IPS DF 6.9 (cell line): ENCODE measurements around the gene ZDHHC11.
"Not testable (repeated sequence)": the region's sequence is repeated elsewhere in the genome, so short reads cannot be mapped to it uniquely, and the experiment has no call there.

Source experiments
- DNase-seq: peaks from one replicate; pipeline ENCODE4 v3.0.0-alpha.2; 2013; ENCODE audit warnings: low read depth, low spot score
- H3K27ac ChIP-seq: one replicate; pipeline ENCODE4 v1.5.1; 2013; ENCODE audit warnings: low read length, control low read depth
- H3K27me3 ChIP-seq: 2 replicates; pipeline ENCODE4 v1.6.1; 2013; ENCODE audit warnings: mild to moderate bottlenecking, low read length; ENCODE audit not compliant: control insufficient read depth, insufficient read depth
- H3K36me3 ChIP-seq: 2 replicates; pipeline ENCODE4 v1.6.1; 2013; ENCODE audit warnings: low read length; ENCODE audit not compliant: control insufficient read depth, insufficient read depth
- H3K4me1 ChIP-seq: 2 replicates; pipeline ENCODE4 v1.6.1; 2013; ENCODE audit warnings: low read length; ENCODE audit not compliant: control insufficient read depth, insufficient read depth
- H3K4me3 ChIP-seq: 2 replicates; pipeline ENCODE4 v1.5.1; 2013; ENCODE audit warnings: mild to moderate bottlenecking, low read length
- H3K9me3 ChIP-seq: 2 replicates; pipeline ENCODE4 v1.6.1; 2013; ENCODE audit warnings: low read length, inconsistent platforms; ENCODE audit not compliant: control insufficient read depth, insufficient read depth
- WGBS: extraction: QIAGEN DNeasy Blood & Tissue Kit; methylation state at CpG from one replicate; pipeline ENCODE4 v1.1.7; 2013; ENCODE audit warnings: mixed read lengths, missing lambda C conversion rate; ENCODE audit not compliant: insufficient read length, insufficient coverage; 5-methylcytosine and 5-hydroxymethylcytosine counted together

Gene ZDHHC11

DNA sequence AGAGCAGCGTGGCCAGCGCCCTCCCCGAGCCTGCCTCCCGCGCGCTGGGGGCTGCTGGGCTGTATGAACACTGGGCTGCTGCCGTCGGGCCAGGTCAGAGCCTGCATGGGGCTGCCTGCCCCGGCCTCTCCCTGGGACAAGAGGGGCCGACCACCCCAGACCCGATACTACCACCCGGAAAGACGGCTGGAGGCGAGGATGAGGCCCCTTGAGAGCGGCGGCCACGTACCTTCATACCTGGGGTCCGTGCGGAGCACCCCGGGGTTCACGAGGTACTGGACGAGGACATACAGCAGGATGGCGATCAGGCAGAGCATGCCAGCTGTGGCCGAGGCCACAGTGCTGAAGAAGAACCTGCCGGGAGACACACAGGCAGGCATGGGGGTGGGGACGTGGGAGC, 7.4 kb downstream of the ZDHHC11 start:
- not testable (repeated sequence) for H3K4me3 ChIP-seq, H3K4me1 ChIP-seq, H3K36me3 ChIP-seq, DNase-seq, H3K9me3 ChIP-seq, H3K27ac ChIP-seq, H3K27me3 ChIP-seq
- no CpG with 5 or more reads among the region's 26 CpGs for WGBS

DNA sequence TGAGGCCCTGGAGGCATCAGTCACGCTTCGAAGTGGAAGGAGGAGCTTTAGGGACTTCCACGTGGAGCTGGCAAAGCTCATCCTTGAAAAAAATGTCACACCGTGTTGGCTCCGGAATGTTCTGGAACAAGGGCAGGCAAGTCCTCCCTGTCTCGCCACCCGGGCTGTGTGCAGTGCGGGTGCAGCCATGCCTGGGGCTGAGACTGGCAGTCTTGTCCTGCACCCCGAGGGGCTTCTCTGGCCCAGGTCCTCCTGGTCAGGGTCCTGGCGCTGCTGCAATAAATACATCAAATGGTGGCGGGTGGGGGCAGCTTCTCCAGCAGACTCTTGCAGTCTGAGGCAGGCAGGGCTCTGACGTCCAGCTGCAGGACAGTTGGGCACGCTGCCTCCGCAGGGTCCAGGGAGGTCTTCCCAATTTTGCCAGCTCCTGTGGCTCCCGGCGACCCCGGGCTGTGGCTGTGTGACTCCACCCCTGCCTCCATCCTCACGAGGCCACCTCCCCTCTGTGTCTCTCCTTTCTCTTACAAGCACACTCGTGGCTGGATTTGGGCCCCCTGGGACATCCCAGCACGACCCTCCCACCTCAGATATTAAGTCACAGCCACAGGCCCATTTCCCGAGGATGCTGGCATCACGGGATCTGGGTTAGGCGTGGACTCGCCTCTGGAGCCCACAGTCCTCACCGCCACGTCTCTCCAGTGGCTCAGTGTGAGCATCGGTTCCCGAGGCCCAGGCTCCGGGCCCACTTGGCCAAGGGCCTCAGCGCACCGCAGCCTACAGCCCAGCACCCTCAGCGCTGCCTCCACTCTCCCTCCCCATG, 8.2 kb downstream of the ZDHHC11 start:
- WGBS = no CpG with 5 or more reads among the region's 32 CpGs
- not testable (repeated sequence) for H3K27me3 ChIP-seq, H3K36me3 ChIP-seq, DNase-seq, H3K9me3 ChIP-seq, H3K4me3 ChIP-seq, H3K4me1 ChIP-seq, H3K27ac ChIP-seq

DNA sequence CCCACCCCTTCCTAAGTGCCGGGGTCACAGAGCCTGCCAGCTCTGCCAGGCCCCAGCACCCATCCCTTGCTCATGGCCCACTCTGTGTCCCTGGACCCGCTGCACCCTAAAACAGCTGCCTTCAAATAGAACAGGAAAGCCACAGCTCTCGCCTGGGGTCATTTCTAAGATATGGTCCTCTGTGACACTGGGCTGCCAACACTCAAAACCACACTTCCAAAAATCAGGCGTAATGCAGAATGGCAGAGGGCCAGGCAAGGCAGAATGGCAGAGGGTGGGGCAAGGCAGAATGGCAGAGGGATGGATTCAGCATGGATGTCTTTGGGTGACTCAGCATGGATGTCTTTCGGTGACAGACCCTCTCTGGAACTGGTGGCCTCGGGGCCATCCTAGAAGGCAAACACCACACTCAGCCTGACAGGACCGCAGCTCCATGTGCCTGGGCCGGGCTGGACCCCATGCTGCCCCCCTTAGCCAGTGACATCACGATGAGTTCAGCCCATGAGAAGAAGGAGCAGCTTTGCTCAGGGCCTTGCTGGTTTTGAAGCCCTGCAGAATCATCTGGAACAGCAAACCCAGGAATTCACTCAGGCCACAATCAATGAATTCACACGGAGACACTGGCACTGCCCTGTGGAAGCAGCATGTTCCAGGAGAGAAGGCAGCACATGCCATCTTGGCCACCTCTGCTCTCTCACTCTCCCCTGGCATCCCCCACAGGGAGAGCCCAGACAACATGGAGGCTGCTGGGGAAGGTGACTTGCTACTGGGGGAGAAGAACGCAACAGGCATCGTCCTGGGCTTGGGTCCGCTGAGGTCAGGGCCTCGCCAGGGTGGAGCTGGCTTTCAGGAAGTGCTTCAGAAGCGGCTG, 9.0 kb downstream of the ZDHHC11 start:
- not testable (repeated sequence) for H3K4me1 ChIP-seq, H3K36me3 ChIP-seq, DNase-seq, H3K9me3 ChIP-seq, H3K27ac ChIP-seq, H3K4me3 ChIP-seq, H3K27me3 ChIP-seq
- no CpG with 5 or more reads among the region's 15 CpGs for WGBS

DNA sequence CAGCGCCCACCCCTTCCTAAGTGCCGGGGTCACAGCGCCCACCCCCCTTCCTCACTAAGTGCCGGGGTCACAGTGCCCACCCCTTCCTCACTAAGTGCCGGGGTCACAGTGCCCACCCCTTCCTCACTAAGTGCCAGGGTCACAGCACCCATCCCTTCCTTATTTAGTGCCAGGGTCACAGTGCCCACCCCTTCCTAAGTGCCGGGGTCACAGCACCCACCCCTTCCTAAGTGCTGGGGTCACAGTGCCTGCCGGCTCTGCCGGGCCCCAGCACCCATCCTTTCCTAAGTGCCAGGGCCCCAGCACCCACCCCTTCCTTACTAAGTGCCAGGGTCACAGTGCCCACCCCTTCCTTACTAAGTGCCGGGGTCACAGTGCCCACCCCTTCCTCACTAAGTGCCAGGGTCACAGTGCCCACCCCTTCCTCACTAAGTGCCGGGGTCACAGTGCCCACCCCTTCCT, 9.8 kb downstream of the ZDHHC11 start:
- not testable (repeated sequence) for DNase-seq, H3K4me1 ChIP-seq, H3K36me3 ChIP-seq, H3K4me3 ChIP-seq, H3K27me3 ChIP-seq, H3K27ac ChIP-seq, H3K9me3 ChIP-seq
- no CpG with 5 or more reads among the region's 10 CpGs for WGBS

DNA sequence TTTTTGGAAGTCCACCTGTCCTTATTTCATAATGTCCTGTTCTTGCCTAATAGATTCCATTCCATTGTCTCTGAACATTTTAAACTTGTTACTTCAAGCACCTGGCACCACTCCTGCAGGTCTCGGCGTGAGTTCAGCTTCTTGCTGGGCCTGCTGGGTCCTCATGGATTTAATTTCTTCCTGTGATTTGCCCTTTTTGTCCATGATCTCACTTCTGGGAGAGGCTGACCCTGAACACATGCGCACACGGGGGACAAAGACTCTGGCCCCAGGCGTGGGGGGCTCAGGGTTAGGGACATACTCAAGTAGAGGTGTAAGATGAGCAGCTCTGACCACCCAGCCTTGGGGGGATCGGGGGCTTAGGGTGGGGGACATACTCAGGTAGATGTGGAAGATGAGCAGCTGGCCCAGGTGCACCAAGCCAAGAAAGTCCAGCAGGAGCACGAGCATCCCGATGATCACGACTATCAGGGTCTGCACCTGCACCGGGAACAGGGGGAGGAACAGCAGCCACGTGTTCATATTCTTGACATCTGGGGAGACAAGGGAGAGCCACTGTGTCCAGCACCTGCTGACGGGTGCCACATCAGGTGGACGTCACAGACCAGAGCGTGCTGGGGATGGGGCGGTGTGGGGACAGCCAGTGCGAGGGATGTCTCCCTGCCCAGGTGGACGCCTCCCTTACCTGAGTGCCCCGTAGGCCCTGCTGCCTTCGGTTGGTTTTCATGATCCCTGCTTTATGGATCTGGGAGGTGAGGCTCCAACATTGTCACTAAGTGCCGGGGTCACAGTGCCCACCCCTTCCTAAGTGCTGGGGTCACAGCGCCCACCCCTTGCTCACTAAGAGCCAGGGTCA, 10.4 kb downstream of the ZDHHC11 start:
- not testable (repeated sequence) for H3K4me1 ChIP-seq, H3K9me3 ChIP-seq, DNase-seq

DNA sequence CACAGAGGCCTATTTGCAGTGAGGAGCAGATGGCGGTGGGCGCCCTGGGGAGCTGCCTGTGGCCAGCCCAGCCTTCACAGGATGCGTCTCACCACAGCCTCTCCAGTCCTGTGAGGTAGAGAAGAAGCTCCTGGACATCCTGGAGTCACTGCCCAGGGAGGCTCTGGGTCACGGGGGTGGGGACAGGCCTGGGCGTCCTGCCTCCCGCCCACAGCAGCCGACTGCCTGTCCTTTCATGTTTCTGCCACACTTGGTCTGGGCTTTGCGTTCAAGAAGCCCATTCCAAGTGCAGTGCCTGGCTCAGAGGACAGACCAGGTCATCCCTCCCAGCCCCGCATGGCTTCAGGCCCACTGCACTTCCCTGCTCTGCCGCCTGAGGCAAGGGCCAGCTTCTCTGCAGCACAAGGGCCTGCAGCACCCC, 12.3 kb downstream of the ZDHHC11 start:
- not testable (repeated sequence) for H3K9me3 ChIP-seq, H3K36me3 ChIP-seq, H3K4me1 ChIP-seq, H3K27ac ChIP-seq, DNase-seq, H3K4me3 ChIP-seq, H3K27me3 ChIP-seq
- no CpG with 5 or more reads among the region's 10 CpGs for WGBS

More for the DNA sequence above, 10.4 kb downstream of the ZDHHC11 start:
- no CpG with 5 or more reads among the region's 21 CpGs for WGBS
- not testable (repeated sequence) for H3K4me3 ChIP-seq, H3K27ac ChIP-seq, H3K27me3 ChIP-seq, H3K36me3 ChIP-seq

DNA sequence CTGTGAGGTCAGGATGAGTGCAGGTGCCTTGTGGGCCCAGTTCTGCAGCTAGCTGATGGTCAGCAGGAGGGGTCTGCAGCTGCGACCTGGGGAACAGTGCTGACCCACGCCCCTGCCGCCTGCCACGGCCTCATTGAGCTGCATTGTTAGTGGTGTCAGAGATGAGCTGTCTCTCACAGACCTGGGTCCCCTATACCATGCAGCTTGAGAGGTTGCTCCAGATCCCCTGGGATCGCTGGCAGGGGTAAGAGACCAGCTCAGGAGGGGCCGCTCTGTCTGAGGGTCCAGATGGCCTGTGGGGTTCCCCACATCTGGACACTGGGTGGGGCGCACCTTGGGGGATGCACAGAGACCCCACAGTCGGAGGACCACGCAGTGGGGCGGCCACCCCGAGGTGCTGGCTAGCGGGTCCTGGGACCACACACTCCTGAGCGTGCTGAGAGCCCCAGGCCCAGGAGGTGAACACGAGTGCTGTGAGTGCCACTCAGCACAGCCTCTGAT, 13.1 kb downstream of the ZDHHC11 start:
- not testable (repeated sequence) for H3K9me3 ChIP-seq, DNase-seq, H3K4me1 ChIP-seq, H3K27me3 ChIP-seq, H3K4me3 ChIP-seq, H3K27ac ChIP-seq, H3K36me3 ChIP-seq
- no CpG with 5 or more reads among the region's 14 CpGs for WGBS

DNA sequence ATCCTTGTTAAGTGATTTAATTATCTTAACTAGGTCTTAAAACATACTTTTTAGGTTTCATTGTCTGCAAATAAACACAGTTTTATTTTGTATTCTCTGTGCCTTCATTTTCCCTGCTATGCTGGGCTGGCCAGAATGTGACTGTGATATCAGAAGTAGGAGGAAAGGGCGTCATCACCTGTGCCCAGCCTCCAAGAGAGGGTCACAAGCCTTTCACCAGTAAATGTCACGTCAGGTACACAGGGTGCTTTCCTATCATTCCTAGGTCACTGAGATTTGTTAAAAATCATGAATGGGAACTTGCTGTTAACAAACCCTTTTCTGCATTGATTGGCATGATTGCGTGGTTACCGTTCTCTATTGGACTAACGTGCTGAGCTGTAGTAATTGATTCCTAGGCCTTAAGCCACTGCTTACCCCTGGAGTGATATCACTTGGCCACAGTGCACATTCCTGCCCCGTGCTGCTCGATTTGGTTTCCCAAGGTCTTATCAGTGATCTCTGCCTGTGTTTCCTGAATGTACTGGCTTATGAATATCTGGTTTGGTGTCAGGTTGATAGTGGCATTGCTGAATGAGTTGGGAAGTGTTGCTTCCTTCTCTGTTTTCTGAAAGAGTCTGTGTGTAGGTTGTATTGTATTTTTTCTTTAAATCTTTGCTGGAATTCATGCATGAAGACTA, 14.7 kb downstream of the ZDHHC11 start:
- H3K36me3 ChIP-seq, H3K27ac ChIP-seq, DNase-seq, H3K27me3 ChIP-seq, H3K9me3 ChIP-seq, H3K4me3 ChIP-seq, H3K4me1 ChIP-seq: not testable (repeated sequence)
- WGBS = no CpG with 5 or more reads among the region's 7 CpGs

DNA sequence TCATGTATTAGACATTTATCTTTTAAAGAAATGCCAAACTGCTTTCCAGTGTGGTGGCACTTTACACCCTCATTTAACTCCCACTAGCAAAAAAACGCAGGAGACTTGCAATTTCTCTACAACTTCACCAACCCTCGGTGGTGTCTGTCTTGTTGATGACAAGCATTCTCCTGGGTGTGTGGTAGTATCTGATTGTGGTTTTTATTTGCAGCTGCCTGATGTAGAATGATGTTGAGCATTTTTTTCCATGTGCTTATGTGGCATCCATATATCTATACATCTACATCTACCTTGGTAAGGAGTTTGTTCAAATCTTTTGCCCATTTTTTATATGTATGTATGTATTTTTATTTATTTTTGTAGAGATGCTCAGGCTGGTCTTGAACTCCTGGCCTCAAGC, 16.8 kb downstream of the ZDHHC11 start:
- H3K9me3 ChIP-seq, DNase-seq, H3K27ac ChIP-seq, H3K27me3 ChIP-seq, H3K36me3 ChIP-seq, H3K4me3 ChIP-seq, H3K4me1 ChIP-seq: not testable (repeated sequence)
- no CpG with 5 or more reads among the region's 2 CpGs for WGBS
